Ishikawa (cell line): ENCODE results near the gene HS3ST4.

Experiments used
- CEBPB ChIP-seq: IDR thresholded peaks from 2 replicates; pipeline ENCODE4 v1.6.1; 2012
- CREB1 ChIP-seq: IDR thresholded peaks from 2 replicates; pipeline ENCODE4 v1.6.1; 2012; ENCODE audit warnings: low read depth
- EGR1 ChIP-seq: IDR thresholded peaks from 2 replicates; pipeline ENCODE4 v1.6.1; 2012
- EP300 ChIP-seq: IDR thresholded peaks from 2 replicates; pipeline ENCODE4 v1.6.1; 2012; ENCODE audit warnings: borderline replicate concordance
- FOXM1 ChIP-seq: IDR thresholded peaks from 2 replicates; pipeline ENCODE4 v1.6.1; 2012; ENCODE audit warnings: low read depth, borderline replicate concordance
- MAX ChIP-seq: IDR thresholded peaks from 2 replicates; pipeline ENCODE4 v1.6.1; 2012
- NFIC ChIP-seq: IDR thresholded peaks from 2 replicates; pipeline ENCODE4 v1.6.1; 2012
- RAD21 ChIP-seq: IDR thresholded peaks from 2 replicates; pipeline ENCODE4 v1.6.1; 2012; ENCODE audit warnings: low read depth
- REST ChIP-seq: IDR thresholded peaks from 2 replicates; pipeline ENCODE4 v1.6.1; 2012; ENCODE audit warnings: low read depth, mild to moderate bottlenecking
- TAF1 ChIP-seq: IDR thresholded peaks from 2 replicates; pipeline ENCODE4 v1.6.1; 2012; ENCODE audit warnings: low read depth, mild to moderate bottlenecking
- TCF12 ChIP-seq: IDR thresholded peaks from 2 replicates; pipeline ENCODE4 v1.6.1; 2012; ENCODE audit warnings: low read depth
- TEAD4 ChIP-seq: IDR thresholded peaks from 2 replicates; pipeline ENCODE4 v1.6.1; 2012
- YY1 ChIP-seq: IDR thresholded peaks from 2 replicates; pipeline ENCODE4 v1.6.1; 2012; ENCODE audit warnings: low read depth
- ZBTB7A ChIP-seq: IDR thresholded peaks from 2 replicates; pipeline ENCODE4 v1.6.1; 2012; ENCODE audit warnings: low read depth
- TF ChIP-seq, protein P1 (sequence below): IDR thresholded peaks from 2 replicates; pipeline ENCODE4 v1.6.1; 2012

HS3ST4 gene

DNA sequence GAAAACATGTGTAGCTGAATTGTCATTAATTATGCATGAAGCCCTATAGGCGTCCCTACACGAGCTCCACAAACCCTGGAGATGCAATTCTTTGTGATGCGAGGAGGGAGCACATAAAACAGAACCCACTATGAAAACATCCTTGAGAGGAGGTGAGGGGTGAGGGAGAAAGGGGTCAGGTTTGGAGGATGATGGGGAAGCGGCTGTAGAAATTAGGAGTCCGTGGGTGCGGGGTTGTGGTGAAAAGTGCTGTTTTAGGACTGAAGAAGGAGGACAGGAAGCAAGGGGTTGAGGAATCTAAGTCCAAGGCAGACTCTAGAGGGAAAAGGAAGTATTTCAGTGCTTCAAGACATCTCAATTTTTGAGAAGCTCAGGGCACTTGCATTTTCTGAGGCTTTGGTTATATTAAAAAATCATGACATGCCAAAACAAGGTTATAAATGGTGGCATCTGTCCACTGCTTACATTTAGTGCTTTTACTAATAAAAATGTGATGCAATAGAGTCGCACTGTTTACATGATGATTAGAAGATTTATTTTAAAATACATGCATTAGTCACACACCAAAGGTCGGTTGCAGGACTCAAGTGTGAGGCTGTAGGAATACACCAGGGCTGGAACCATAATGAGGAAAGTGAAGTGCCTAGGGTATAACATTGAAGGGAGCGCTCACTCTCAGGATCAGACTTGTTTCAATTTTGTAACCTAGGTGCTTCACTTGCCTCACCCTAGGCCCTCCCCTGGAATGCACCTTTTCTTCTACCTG is 379.5 kb downstream of the HS3ST4 start:
- TF ChIP-seq FOXM1 (no peak), EP300 (no peak)

DNA sequence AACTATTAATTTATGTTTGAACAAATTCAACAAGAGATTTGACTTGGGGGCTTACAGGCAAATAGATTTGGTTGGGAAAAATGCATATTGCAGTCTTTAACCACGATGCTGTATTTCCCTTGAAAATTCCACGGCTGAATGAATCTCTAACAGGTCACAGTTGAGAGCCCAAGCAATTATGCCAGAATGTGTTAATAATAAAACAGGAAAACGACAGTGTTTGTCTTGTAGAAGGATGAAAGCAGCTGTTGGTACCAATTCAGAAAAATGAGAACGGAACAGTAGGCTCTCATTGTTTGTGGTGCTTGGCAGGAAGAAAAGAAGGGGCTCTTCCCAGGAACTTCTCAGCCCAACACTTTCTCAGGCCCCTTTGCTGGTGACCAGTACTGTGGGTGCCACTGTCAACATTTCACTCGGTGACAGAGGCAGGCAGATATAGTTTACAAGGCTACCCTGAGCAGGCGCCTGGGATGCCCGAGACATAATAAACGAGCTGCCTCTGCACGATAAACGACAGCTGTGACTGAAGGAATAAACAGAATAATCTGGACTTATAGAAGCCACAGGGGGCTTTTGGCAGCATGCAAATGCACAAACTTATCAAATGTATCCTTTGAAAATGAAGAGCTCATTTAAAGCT is 387.1 kb downstream of the HS3ST4 start:
- TF ChIP-seq REST (no peak), YY1 (no peak), TCF12 (no peak), EGR1 (no peak), EP300 (no peak), CREB1 (no peak), CEBPB (no peak), NFIC (no peak), TEAD4 (no peak), RAD21 (no peak), ZBTB7A (no peak), FOXM1 (no peak), MAX (no peak), TAF1 (no peak)
- TF ChIP-seq, protein P1, sequence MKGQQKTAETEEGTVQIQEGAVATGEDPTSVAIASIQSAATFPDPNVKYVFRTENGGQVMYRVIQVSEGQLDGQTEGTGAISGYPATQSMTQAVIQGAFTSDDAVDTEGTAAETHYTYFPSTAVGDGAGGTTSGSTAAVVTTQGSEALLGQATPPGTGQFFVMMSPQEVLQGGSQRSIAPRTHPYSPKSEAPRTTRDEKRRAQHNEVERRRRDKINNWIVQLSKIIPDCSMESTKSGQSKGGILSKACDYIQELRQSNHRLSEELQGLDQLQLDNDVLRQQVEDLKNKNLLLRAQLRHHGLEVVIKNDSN = no peak

DNA sequence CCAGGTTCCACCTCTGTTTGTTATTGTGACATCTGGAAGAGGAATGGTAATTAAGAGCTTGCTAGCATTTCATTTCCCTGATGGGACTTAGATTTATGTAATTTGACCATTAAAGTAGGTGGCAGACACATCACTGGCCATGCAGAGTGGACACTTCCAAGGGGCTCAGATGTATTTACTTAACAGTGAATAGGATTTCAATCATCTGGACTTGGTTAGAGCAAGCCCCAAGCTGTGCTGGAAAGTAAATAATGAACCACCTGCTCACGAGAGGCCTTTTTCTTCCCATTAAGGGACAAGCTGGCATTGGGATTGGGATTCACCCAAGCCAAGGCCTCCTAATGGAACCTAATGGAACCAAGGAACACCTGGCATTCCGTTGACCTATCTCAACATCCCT is 395.3 kb downstream of the HS3ST4 start:
- TF ChIP-seq FOXM1 (no peak), RAD21 (no peak), EP300 (no peak)

DNA sequence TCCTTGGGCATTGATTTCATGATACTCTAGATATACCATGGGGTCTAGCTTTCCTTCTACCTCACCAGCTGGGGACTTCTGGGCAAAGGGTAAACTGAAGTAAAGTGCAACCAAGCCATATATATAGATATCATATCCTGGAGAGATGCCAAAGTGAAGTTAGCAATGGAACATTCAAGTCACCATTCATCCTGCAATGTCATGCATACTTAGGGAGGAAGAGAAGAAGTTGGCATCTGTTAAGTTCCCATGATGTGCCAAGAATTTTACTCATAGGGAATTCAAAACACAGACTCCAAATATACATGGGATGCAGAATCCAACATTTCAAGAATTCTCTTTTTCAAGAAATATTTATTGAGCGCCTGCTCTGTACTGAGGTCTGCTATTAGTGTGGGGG is 399.8 kb downstream of the HS3ST4 start:
- TF ChIP-seq MAX (no peak), EGR1 (no peak), EP300 (no peak), YY1 (no peak), ZBTB7A (no peak), CEBPB (no peak), TCF12 (no peak), TEAD4 (no peak), TAF1 (no peak), RAD21 (no peak)

GRCh38 chr16:26102369-26102768 is 410.6 kb downstream of the HS3ST4 start:
- TF ChIP-seq CREB1 = no peak
- TF ChIP-seq NFIC = no peak
- TF ChIP-seq RAD21 = no peak
- TF ChIP-seq FOXM1 = no peak
- no peak for TF ChIP-seq TEAD4
- TF ChIP-seq EP300 = no peak
- no peak for TF ChIP-seq MAX
- no peak for TF ChIP-seq CEBPB
- TF ChIP-seq, protein P1 = no peak
- TF ChIP-seq EGR1 = no peak
- TF ChIP-seq TCF12 = no peak

- TF ChIP-seq EP300 = no peak
- TF ChIP-seq CREB1 = no peak
- TF ChIP-seq FOXM1 = no peak
- TF ChIP-seq TCF12 = no peak
- TF ChIP-seq REST = no peak
- TF ChIP-seq TAF1 = no peak
- TF ChIP-seq MAX = no peak
- TF ChIP-seq RAD21 = no peak
- no peak for TF ChIP-seq CEBPB
Measured at GRCh38 chr16:26108836-26109505, 417.2 kb downstream of the HS3ST4 start.
